ENCODE results near the gene ADORA2B.

ADORA2B gene

GRCh38 chr17:15967706-15968399, 22.9 kb downstream of the ADORA2B start:
- TF ChIP-seq CTCF (IDR thresholded peaks at IDR 0.05; ENCODE audit: extremely low read depth, missing control alignments) = no peak
- no peak for DNase-seq (ENCODE audit: low spot score)

- DNase-seq (ENCODE audit: low spot score) = no peak
- no peak for TF ChIP-seq CTCF (IDR thresholded peaks at IDR 0.05; ENCODE audit: extremely low read depth, missing control alignments)
Observed at GRCh38 chr17:15969463-15969862, 24.5 kb downstream of the ADORA2B start.

GRCh38 chr17:15970500-15970899, 25.6 kb downstream of the ADORA2B start:
- DNase-seq (ENCODE audit: low spot score) = no peak
- no peak for TF ChIP-seq CTCF (IDR thresholded peaks at IDR 0.05; ENCODE audit: extremely low read depth, missing control alignments)

- no peak for TF ChIP-seq CTCF (IDR thresholded peaks at IDR 0.05; ENCODE audit: extremely low read depth, missing control alignments)
- DNase-seq (ENCODE audit: low spot score) = no peak
Observed at GRCh38 chr17:15971098-15971678, 26.3 kb downstream of the ADORA2B start.

GRCh38 chr17:15971882-15972281, 27.0 kb downstream of the ADORA2B start:
- DNase-seq (ENCODE audit: low spot score) = no peak
- TF ChIP-seq CTCF (IDR thresholded peaks at IDR 0.05; ENCODE audit: extremely low read depth, missing control alignments) = no peak

GRCh38 chr17:15972497-15972951, 27.6 kb downstream of the ADORA2B start:
- DNase-seq (ENCODE audit: low spot score) = no peak
- no peak for TF ChIP-seq CTCF (IDR thresholded peaks at IDR 0.05; ENCODE audit: extremely low read depth, missing control alignments)

- no peak for DNase-seq (ENCODE audit: low spot score)
- TF ChIP-seq CTCF (IDR thresholded peaks at IDR 0.05; ENCODE audit: extremely low read depth, missing control alignments) = no peak
Observed at GRCh38 chr17:15973016-15973415, 28.1 kb downstream of the ADORA2B start.

All from GM20000 (cell line).